OCI-M1 (cell line): Measurements from ENCODE around the gene CLCNKB.
A peak's percentile ranks its signal among the peaks of the same experiment; 100 is the strongest.
"Not testable (repeated sequence)": the region's sequence is repeated elsewhere in the genome, so short reads cannot be mapped to it uniquely, and the experiment has no call there.

Experiments used
- DNase-seq: peaks from one replicate; lab custom pipeline; 2025; lab: John Stamatoyannopoulos, UW

Gene CLCNKB

GRCh38 chr1:16061266-16061665, 17.7 kb downstream of the CLCNKB start:
- DNase-seq, result no peak

- DNase-seq, result not testable (repeated sequence)
These were observed 18.6 kb downstream of the CLCNKB start for GRCh38 chr1:16061989-16062686.

GRCh38 chr1:16062687-16063075, 19.1 kb downstream of the CLCNKB start:
- not testable (repeated sequence) for DNase-seq

- DNase-seq, result no peak
These were observed 19.7 kb downstream of the CLCNKB start for GRCh38 chr1:16063226-16063829.

- DNase-seq, result no peak
These were observed 20.3 kb downstream of the CLCNKB start for GRCh38 chr1:16063921-16064320.

GRCh38 chr1:16064536-16065268, 21.1 kb downstream of the CLCNKB start:
- no peak for DNase-seq

- DNase-seq, result no peak
These were observed 21.6 kb downstream of the CLCNKB start for GRCh38 chr1:16065269-16065576.

- no peak for DNase-seq
These were observed 22.7 kb downstream of the CLCNKB start for GRCh38 chr1:16066245-16066644.

- DNase-seq, result no peak
These were observed 23.7 kb downstream of the CLCNKB start for GRCh38 chr1:16067127-16067768.

- no peak for DNase-seq
These were observed 24.4 kb downstream of the CLCNKB start for GRCh38 chr1:16067933-16068332.

- DNase-seq, result no peak
These were observed 25.0 kb downstream of the CLCNKB start for GRCh38 chr1:16068356-16069270.

GRCh38 chr1:16070640-16071355, 27.2 kb downstream of the CLCNKB start:
- DNase-seq, result no peak

- no peak for DNase-seq
These were observed 28.0 kb downstream of the CLCNKB start for GRCh38 chr1:16071614-16072013.

- no peak for DNase-seq
These were observed 28.5 kb downstream of the CLCNKB start for GRCh38 chr1:16072095-16072494.

GRCh38 chr1:16072616-16073484, 29.3 kb downstream of the CLCNKB start:
- no peak for DNase-seq

GRCh38 chr1:16073490-16074119, 30.0 kb downstream of the CLCNKB start, which contains the start of gene FAM131C:
Gene FAM131C (minus strand): TSS chr1:16073651. CDS start chr1:16073442, 209 bp downstream.
- peak; percentile 34 for DNase-seq

- no peak for DNase-seq
These were observed 30.6 kb downstream of the CLCNKB start for GRCh38 chr1:16074217-16074616.

GRCh38 chr1:16075337-16076030, 31.9 kb downstream of the CLCNKB start:
- DNase-seq, result no peak
